Smooth muscle cell of the brain vasculature (primary cell): ENCODE data around the gene RIIAD1.

Source experiments
- DNase-seq: peaks from one replicate; pipeline ENCODE4 v3.0.0-alpha.2; 2012; ENCODE audit warnings: low read depth, low spot score

RIIAD1 gene

GRCh38 chr1:151711044-151711800, 10.1 kb upstream of the RIIAD1 start:
- DNase-seq, result no peak

GRCh38 chr1:151711951-151712350, 9.4 kb upstream of the RIIAD1 start:
- no peak for DNase-seq

- no peak for DNase-seq
Measured at GRCh38 chr1:151713044-151713443, 8.3 kb upstream of the RIIAD1 start.

GRCh38 chr1:151713874-151714273, 7.4 kb upstream of the RIIAD1 start:
- no peak for DNase-seq

GRCh38 chr1:151714820-151715725, 6.2 kb upstream of the RIIAD1 start:
- no peak for DNase-seq

- no peak for DNase-seq
Measured at GRCh38 chr1:151715726-151716404, 5.5 kb upstream of the RIIAD1 start.

- no peak for DNase-seq
Measured at GRCh38 chr1:151716405-151716762, 4.9 kb upstream of the RIIAD1 start.

- no peak for DNase-seq
Measured at GRCh38 chr1:151716771-151717631, 4.3 kb upstream of the RIIAD1 start, which contains the start of gene CELF3. Gene CELF3, minus strand, starts transcription at chr1:151716803. Its CDS starts 783 bp downstream, at chr1:151716020.

GRCh38 chr1:151718011-151718431, 3.3 kb upstream of the RIIAD1 start:
- no peak for DNase-seq

GRCh38 chr1:151718666-151719065, 2.7 kb upstream of the RIIAD1 start:
- no peak for DNase-seq

GRCh38 chr1:151720125-151720524, 1.2 kb upstream of the RIIAD1 start:
- DNase-seq, result no peak

GRCh38 chr1:151720554-151720953, 768 bp upstream of the RIIAD1 start:
- DNase-seq, result no peak

GRCh38 chr1:151721788-151722510, 627 bp downstream of the RIIAD1 start:
- no peak for DNase-seq

GRCh38 chr1:151723726-151724370, 2.5 kb downstream of the RIIAD1 start:
- no peak for DNase-seq

GRCh38 chr1:151728151-151729054, 7.1 kb downstream of the RIIAD1 start:
- no peak for DNase-seq

GRCh38 chr1:151729157-151729965, 8.0 kb downstream of the RIIAD1 start:
- no peak for DNase-seq

- no peak for DNase-seq
Measured at GRCh38 chr1:151729966-151730291, 8.6 kb downstream of the RIIAD1 start.

GRCh38 chr1:151733126-151733525, 11.8 kb downstream of the RIIAD1 start:
- no peak for DNase-seq
